HG03354 (cell line): ENCODE results near the gene ETS2.

Experiments
- ATAC-seq: cut with Tn5 transposase; IDR thresholded peaks from one replicate; pipeline ENCODE4 v1.9.1; 2021; ENCODE audit warnings: mild to moderate bottlenecking; ENCODE audit not compliant: unreplicated experiment, poor library complexity, severe bottlenecking

Gene ETS2

DNA sequence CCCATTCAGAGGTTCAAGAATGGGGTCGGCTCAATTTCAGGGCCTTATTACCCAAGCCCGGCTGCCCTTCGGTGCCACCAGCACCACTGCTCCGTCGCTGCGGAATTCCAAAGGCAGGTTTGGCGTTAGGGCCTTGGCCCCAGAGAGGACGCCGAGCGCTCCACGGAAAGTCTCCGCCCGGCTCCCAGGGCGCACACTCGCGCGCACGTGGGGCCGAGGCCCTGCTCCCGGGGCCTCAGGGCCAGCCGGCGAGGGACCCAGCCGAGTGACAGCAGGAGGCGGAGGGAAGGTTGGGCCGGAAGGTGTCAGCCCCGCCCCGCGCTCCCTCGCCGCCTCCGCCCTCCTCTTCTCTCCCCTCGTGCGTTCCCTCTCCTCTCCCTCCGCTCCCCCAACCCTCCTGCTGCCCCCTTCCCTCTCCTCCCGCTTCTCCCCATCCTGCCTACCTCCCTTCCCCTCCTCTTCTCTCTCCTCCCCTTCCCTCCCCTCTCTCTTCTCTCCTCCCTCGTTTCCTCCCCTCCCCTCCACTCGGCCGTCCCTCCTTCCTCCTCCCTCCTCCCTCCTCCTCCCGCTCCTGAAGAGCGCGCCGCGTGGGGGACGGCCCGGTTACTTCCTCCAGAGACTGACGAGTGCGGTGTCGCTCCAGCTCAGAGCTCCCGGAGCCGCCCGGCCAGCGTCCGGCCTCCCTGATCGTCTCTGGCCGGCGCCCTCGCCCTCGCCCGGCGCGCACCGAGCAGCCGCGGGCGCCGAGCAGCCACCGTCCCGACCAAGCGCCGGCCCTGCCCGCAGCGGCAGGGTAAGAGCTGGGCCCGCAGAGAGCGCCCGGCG, at the start of gene ETS2:
Gene ETS2, plus strand, starts transcription at position 602 of the 825 bp plus-strand sequence. CDS start 4,106 bp downstream, outside the sequence.
- ATAC-seq: peak; percentile 67

GRCh38 chr21:38756746-38757145, 49.0 kb upstream of the ETS2 start:
- ATAC-seq: no peak

DNA sequence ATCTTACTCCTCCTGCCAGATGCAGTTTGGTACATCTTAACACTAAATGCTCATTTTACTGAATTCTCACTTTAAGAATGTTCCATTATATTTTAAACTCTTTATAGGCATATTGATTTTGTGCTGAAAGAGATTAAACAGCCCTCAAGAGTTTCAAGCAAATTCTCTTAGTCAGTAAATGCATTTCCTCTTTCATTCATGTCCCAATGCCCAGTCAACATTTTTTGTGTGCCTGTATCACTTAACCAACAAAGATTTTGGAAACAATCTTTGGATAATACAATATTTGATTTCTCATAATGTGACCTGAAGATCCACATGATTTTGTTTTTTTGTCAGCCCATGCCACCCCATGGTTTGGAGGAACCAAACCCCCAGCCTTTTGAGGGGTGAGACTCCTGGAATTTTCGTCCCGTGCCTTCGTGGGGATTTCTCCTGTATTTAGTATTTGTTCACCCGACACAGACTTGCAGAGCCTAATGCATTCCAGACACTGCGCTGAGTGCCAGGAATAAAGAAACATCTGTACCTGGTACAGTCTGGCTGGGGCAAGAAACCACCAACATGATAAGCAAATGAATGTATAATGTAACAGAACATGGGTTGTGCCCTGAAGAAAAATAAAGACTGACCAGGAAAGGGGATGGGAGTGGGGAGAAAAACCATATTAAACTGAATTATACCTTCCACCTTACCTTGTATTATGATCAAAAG, 47.1 kb upstream of the ETS2 start:
- ATAC-seq: no peak

GRCh38 chr21:38759413-38759812, 46.3 kb upstream of the ETS2 start:
- ATAC-seq: no peak

- ATAC-seq: no peak
Observed at GRCh38 chr21:38760017-38760761, 45.5 kb upstream of the ETS2 start.

GRCh38 chr21:38760762-38761155, 45.0 kb upstream of the ETS2 start:
- no peak for ATAC-seq

GRCh38 chr21:38761531-38761930, 44.2 kb upstream of the ETS2 start:
- no peak for ATAC-seq

DNA sequence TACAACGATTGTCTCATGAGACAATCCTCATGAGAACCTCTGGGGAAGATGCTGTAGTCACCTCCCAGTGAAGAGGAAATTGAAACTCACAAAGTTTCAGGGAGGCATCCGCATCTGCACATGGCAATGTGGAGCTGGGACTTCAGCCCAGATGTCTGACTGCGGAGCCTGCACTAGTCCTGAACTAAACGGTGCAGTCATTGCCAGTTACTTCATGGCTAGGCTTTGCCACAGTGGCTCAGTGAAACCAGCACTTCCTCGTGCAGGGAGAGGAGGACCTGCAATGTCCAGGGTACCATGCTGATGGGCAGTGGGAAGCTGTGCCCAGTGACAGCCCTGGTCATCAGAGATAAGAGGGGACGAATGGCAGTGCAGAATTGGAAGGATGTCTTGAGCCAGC, 40.7 kb upstream of the ETS2 start:
- ATAC-seq: no peak

- peak; percentile 98 for ATAC-seq
Observed at GRCh38 chr21:38766987-38767722, 38.6 kb upstream of the ETS2 start.

DNA sequence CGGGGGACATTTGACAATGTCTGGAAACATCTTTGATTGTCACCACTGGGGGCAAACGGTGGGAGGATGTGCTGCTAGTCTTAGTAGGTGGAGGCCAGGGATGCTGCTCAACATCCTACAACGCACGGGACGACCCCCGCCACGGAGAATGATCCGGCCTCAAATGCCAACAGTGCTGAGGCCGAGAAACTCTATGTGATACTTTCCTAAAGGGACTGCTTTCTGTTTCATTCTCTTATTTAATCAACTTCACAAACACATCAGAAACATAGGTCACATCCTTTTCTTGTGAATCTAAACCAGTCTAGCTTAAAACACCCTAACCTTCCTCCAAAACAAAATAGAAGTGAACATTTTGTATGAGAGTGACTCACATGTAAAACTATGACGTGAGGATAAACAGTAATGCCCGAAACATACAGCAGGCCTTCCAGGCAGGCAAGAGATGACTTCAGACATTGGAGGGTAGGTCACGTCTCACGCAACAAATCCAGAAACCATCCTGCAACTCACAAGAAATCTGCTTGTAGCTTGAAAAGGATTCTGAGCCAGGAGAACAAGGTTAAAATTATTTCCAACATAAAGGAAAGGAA, 37.2 kb upstream of the ETS2 start:
- ATAC-seq: no peak

DNA sequence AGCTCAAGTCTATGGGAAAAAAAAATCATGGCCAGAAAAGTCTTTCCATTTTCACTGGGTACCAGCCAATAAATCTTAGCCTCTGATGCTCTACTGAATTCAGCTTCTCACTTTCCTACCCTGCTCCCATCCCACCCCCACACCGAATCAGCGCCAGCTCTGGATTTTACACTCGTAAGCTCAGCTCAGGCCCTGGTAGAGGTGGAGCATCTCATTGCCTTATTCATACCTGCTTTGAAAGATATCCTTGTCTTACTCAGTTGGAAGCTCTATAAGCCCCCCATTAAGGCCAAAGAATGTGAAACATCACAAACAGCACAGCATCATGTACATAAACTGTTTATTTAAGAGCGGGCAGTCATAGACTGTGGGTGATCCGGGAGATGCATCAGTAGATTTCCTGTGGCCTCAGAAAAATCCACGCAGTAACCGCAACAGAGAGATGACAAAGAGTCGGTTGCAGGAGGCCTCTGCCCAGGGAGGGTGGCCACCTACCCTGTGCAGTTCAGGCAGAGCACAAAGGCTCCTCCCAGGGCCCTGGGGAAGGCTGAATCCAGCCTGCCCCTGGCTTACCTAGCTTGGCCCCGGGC, 36.4 kb upstream of the ETS2 start:
- no peak for ATAC-seq

DNA sequence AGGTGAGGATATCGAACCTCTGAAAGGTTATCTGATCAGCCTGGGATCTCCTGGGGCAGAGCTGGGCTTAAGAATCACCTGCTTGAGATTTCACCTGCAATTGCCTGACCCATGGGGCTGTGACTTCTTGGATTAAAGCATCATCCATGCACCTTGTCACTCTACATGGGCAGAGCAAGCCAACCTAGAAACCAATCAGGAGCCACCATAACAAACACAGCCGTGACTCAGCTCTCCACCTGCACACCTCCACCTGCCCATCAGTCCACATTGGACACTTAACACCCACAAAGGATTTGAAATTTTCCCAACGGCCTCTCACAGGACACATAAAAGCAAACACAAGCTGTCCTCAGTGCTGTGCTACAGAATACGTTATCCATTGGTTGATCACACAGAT, 35.1 kb upstream of the ETS2 start:
- ATAC-seq: no peak

DNA sequence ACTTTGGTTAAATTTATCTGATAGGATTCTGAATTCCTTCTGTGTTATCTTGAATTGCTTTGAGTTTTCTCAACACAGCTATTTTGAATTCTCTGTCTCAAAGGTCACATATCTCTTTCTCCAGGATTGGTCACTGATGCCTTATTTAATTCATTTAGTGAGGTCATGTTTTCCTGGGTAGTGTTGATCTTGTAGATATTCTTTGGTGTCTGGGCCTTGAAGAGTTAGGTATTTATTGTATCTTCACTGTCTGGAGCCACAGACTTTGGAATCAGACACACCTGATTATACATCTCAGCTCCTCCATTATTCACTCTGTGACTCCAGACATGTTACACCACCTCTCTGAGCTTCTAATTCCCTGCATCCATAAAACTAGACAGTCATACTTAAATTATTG, 34.2 kb upstream of the ETS2 start:
- ATAC-seq: no peak

DNA sequence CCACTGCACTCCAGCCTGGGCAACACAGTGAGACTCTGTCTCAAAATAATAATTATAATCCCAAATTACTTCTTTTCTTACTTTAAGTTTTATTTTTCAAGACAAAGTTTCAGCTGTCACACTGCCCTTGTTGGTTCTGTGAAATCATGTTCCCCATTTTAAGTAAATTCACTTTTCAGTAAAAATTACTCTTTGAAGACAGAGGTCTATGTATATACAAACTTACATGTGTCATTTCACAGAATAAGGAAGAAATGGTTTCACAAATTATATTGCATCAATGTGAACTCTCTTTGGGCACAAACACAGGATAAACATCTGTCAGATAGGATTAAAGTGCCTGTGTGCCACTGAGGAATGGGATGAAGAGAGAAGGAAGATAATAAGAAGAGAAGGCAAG, 33.1 kb upstream of the ETS2 start:
- ATAC-seq: no peak

GRCh38 chr21:38773099-38774061, 32.3 kb upstream of the ETS2 start:
- peak; percentile 44 for ATAC-seq

DNA sequence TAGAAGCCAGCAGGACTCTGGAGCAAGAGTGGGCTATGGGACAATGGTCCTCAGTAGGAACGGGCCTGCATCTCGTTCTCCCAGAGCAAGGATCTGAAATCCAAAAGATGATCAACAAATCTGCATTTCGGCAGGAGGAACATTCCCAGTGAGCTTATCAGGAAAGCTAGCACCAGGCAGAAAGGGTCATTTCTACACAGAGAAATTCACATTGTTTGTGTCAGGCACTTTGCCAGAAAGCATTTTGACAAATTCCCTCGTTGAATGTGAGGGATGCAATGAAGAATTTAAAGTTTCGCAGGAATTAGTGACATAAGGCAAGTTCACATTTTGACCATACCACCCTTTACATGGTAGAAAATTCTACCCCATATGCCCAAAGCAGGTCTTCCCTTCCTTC, 31.6 kb upstream of the ETS2 start:
- no peak for ATAC-seq

DNA sequence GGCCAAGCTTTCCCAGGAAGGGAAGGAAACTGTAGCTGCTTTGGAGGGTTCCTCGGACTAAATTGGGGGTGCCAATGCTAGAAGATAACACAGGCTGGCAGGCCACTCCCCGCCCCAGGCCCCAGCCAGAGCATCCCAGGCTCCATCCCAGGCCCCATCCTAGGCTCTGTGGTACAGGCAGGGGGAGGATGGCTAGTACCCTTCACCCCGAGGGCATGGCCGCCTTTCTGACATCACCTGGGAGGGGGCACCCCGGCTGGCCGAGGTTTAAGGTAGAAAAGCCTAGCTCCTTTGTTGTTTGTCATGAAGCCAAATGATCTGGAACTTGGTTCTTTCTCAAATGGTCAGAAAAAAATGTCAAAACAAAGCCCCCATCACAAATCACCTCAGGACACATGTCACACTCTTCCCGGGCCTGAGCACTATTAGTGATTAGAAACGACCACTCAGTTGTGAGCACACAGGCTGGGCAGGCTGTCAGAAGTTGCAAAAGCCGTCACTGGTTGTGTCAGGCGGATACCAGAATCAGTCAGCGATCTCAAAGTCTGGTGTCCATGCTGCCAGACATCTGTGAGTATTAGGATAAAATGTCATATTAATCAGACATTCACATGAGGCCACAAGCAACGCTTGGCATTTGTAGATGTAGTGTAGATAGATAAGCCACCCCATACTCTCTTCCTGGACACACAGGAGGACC, 31.0 kb upstream of the ETS2 start:
- no peak for ATAC-seq
